Measurements from ENCODE around the gene CNTN4.

Gene CNTN4

DNA sequence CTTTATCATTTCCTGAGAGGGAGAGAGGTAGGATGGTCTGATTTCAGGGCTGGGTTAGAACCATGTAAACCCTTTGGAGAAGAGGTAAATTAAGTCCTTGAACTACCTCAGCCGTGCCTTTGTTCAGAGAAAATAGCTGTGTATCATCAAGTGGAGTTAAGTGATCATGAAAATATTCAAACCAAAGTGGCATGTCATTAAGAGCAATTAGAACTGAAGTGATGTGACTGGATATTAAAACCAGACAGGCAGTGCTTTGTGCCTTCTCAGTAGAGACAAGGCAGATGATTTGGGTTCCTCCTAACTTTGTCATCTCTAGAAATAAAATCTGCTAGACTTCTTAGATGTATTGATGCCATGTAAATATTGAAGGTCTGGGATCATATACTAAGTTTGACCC, 840.0 kb downstream of the CNTN4 start:
- Histone ChIP-seq H3K27me3 (ENCODE audit: low read depth, low read length) (no peaks in the 10 kb centered on the region), H4K20me1 (ENCODE audit: insufficient read depth, low read length) (no peaks in the 10 kb centered on the region), H3K9me3 (ENCODE audit: insufficient read depth, low read length) (no peaks in the 10 kb centered on the region), H3K9ac (ENCODE audit: low read length) (no peak overlapping the region; the same call in 1 of the 2 replicates), H3K4me2 (ENCODE audit: low read length) (peak overlapping the region; percentile 8; the same call in 1 of the 2 replicates), H3K4me3 (ENCODE audit: low read length) (no peak overlapping the region), H2AFZ (ENCODE audit: low read depth, low read length) (peak overlapping the region; percentile 54), H3K36me3 (replicated peaks; ENCODE audit: low read depth, low read length) (no peaks in the 10 kb centered on the region), H3K27ac (ENCODE audit: low read length) (0 out of 2 replicates have a peak overlapping the region, but pooled peaks have one; percentile 0), H3K4me1 (ENCODE audit: low read length) (peaks cover 63% of the 10 kb centered on the region), H3K79me2 (ENCODE audit: low read length) (no peaks in the 10 kb centered on the region)
- TF ChIP-seq, protein P1, sequence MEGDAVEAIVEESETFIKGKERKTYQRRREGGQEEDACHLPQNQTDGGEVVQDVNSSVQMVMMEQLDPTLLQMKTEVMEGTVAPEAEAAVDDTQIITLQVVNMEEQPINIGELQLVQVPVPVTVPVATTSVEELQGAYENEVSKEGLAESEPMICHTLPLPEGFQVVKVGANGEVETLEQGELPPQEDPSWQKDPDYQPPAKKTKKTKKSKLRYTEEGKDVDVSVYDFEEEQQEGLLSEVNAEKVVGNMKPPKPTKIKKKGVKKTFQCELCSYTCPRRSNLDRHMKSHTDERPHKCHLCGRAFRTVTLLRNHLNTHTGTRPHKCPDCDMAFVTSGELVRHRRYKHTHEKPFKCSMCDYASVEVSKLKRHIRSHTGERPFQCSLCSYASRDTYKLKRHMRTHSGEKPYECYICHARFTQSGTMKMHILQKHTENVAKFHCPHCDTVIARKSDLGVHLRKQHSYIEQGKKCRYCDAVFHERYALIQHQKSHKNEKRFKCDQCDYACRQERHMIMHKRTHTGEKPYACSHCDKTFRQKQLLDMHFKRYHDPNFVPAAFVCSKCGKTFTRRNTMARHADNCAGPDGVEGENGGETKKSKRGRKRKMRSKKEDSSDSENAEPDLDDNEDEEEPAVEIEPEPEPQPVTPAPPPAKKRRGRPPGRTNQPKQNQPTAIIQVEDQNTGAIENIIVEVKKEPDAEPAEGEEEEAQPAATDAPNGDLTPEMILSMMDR (IDR thresholded peaks at IDR 0.05; ENCODE audit: low read depth, low read length): no peak
- no peak for TF ChIP-seq EZH2phosphoT487 (IDR thresholded peaks at IDR 0.05; ENCODE audit: low read depth)

DNA sequence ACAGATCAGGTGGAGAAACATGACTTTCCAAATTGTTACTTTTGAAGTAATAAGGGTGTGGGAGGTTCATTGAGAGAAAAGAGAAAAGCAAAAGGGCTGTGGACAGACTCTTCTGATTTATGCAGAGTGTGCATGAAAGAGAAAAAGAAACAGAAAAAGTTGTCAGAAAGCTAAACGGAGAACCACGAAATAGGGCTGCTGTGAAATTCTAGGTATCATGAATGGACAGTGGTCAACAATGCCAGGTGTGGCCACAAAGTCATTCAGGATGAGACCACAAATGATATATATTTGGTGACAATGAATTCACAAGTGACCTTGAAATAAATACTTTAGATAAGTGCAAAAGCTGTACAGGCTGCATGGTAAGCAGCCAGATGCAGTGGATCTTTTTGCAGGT, 841.4 kb downstream of the CNTN4 start:
- no peak overlapping the region for H3K27ac ChIP-seq (ENCODE audit: low read length)

DNA sequence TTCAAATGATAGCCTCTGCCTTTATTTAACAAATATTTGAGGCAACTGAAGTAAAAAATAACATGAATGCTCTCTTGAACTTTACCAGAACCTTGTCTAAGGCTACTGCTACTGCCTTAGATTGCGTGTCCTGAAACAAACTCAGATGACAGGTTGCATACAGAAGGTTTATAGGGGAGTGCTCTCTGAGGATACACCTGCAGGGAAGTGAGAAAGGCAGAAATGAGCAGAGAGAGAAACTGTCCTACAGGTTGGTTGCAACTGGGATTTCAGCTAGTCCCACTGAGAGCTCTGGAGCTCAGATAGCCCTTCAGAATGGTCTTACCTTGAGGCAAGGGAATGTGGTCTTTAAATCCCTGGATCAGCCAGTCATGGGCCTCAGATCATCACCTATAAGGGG, 846.0 kb downstream of the CNTN4 start:
- Histone ChIP-seq H2AFZ (ENCODE audit: low read depth, low read length) (no peak overlapping the region), H3K9ac (ENCODE audit: low read length) (peak overlapping the region; percentile 79), H3K4me2 (ENCODE audit: low read length) (peak overlapping the region; percentile 80), H3K9me3 (ENCODE audit: insufficient read depth, low read length) (no peaks in the 10 kb centered on the region), H3K36me3 (replicated peaks; ENCODE audit: low read depth, low read length) (no peaks in the 10 kb centered on the region), H3K27ac (ENCODE audit: low read length) (peak overlapping the region; percentile 94), H3K79me2 (ENCODE audit: low read length) (no peaks in the 10 kb centered on the region), H3K4me1 (ENCODE audit: low read length) (peaks cover 74% of the 10 kb centered on the region), H3K4me3 (ENCODE audit: low read length) (peak overlapping the region; percentile 41), H3K27me3 (ENCODE audit: low read depth, low read length) (no peaks in the 10 kb centered on the region), H4K20me1 (ENCODE audit: insufficient read depth, low read length) (no peaks in the 10 kb centered on the region)
- no peak for TF ChIP-seq EZH2phosphoT487 (IDR thresholded peaks at IDR 0.05; ENCODE audit: low read depth)
- TF ChIP-seq, protein P1 (IDR thresholded peaks at IDR 0.05; ENCODE audit: low read depth, low read length): no peak

More for the DNA sequence above, 841.4 kb downstream of the CNTN4 start:
- no peaks in the 10 kb centered on the region for H3K27me3 ChIP-seq (ENCODE audit: low read depth, low read length)
- no peaks in the 10 kb centered on the region for H3K36me3 ChIP-seq (replicated peaks; ENCODE audit: low read depth, low read length)
- H3K4me3 ChIP-seq (ENCODE audit: low read length): no peak overlapping the region
- H3K4me2 ChIP-seq (ENCODE audit: low read length): no peak overlapping the region
- TF ChIP-seq EZH2phosphoT487 (IDR thresholded peaks at IDR 0.05; ENCODE audit: low read depth): no peak
- TF ChIP-seq, protein P1 (IDR thresholded peaks at IDR 0.05; ENCODE audit: low read depth, low read length): no peak
- no peaks in the 10 kb centered on the region for H4K20me1 ChIP-seq (ENCODE audit: insufficient read depth, low read length)
- H3K4me1 ChIP-seq (ENCODE audit: low read length): peaks cover 75% of the 10 kb centered on the region
- no peak overlapping the region for H2AFZ ChIP-seq (ENCODE audit: low read depth, low read length)
- H3K9me3 ChIP-seq (ENCODE audit: insufficient read depth, low read length): no peaks in the 10 kb centered on the region
- no peaks in the 10 kb centered on the region for H3K79me2 ChIP-seq (ENCODE audit: low read length)
- no peak overlapping the region for H3K9ac ChIP-seq (ENCODE audit: low read length)

DNA sequence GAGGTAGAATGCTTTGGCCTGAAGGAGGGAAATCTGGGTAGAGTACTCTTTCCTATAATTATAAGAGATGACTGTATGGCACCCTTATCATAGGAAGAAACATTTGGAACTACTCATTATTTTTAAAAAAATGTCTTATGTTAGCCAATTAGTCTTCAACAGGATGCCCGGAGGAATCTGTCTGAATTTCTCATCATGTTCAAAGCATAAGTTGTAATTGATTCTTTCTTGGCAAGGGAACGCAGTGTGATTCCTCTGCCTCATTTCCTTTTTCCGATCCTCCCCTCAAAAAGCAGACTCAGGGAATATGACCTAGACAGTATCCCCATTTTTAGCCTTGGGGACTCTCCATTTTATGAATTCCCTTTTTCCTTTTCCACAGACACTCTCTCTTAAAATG, 846.5 kb downstream of the CNTN4 start:
- Histone ChIP-seq H3K27ac (ENCODE audit: low read length) (peak overlapping the region; percentile 94), H3K36me3 (replicated peaks; ENCODE audit: low read depth, low read length) (no peaks in the 10 kb centered on the region), H3K4me3 (ENCODE audit: low read length) (peak overlapping the region; percentile 41), H3K4me2 (ENCODE audit: low read length) (peak overlapping the region; percentile 80), H3K9ac (ENCODE audit: low read length) (peak overlapping the region; percentile 79), H4K20me1 (ENCODE audit: insufficient read depth, low read length) (no peaks in the 10 kb centered on the region), H3K79me2 (ENCODE audit: low read length) (no peaks in the 10 kb centered on the region), H3K9me3 (ENCODE audit: insufficient read depth, low read length) (no peaks in the 10 kb centered on the region), H3K4me1 (ENCODE audit: low read length) (peaks cover 74% of the 10 kb centered on the region), H2AFZ (ENCODE audit: low read depth, low read length) (no peak overlapping the region), H3K27me3 (ENCODE audit: low read depth, low read length) (no peaks in the 10 kb centered on the region)
- no peak for TF ChIP-seq EZH2phosphoT487 (IDR thresholded peaks at IDR 0.05; ENCODE audit: low read depth)
- TF ChIP-seq, protein P1 (IDR thresholded peaks at IDR 0.05; ENCODE audit: low read depth, low read length): no peak

Data from OCI-LY3 (cell line).